ENCODE measurements around the gene GNG13. TPM values are rescaled to one million over a fixed set of nuclear protein-coding genes. Genes with fewer than 3 reads are reported as not detected.

GNG13 gene
- total RNA-seq, 3 donors from 2014 or later (not counting 1 experiment from before 2014, with no cell fraction given): not detected

GRCh38 chr16:801584-802363 is 1.2 kb upstream of the GNG13 start:
- H3K27me3 ChIP-seq (ENCODE audit: control insufficient read depth, insufficient read depth, low read length): peaks cover 13% of the 10 kb centered on the region
- H3K9me3 ChIP-seq (ENCODE audit: control insufficient read depth, insufficient read depth, low read length): no peaks in the 10 kb centered on the region
- DNase-seq (no peak), ATAC-seq (no peak)
- H3K27ac ChIP-seq (ENCODE audit: low read length): no peak overlapping the region
- no peak overlapping the region for H3K4me3 ChIP-seq (ENCODE audit: low read length)
- peaks cover 6% of the 10 kb centered on the region for H3K4me1 ChIP-seq (ENCODE audit: control insufficient read depth, insufficient read depth, low read length)
- H3K27me3 Mint-ChIP-seq (ENCODE audit: low read depth in 2 of 2): peaks cover 0 to 3% of the 10 kb centered on the region in 2 donors
- WGBS (ENCODE audit: insufficient coverage): 68% methylated on average over 22 of the region's 22 CpGs
- H3K4me1 Mint-ChIP-seq: no peaks in the 10 kb centered on the region
- no peak overlapping the region for H3K27ac Mint-ChIP-seq
- TF ChIP-seq, protein P1, sequence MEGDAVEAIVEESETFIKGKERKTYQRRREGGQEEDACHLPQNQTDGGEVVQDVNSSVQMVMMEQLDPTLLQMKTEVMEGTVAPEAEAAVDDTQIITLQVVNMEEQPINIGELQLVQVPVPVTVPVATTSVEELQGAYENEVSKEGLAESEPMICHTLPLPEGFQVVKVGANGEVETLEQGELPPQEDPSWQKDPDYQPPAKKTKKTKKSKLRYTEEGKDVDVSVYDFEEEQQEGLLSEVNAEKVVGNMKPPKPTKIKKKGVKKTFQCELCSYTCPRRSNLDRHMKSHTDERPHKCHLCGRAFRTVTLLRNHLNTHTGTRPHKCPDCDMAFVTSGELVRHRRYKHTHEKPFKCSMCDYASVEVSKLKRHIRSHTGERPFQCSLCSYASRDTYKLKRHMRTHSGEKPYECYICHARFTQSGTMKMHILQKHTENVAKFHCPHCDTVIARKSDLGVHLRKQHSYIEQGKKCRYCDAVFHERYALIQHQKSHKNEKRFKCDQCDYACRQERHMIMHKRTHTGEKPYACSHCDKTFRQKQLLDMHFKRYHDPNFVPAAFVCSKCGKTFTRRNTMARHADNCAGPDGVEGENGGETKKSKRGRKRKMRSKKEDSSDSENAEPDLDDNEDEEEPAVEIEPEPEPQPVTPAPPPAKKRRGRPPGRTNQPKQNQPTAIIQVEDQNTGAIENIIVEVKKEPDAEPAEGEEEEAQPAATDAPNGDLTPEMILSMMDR (IDR thresholded peaks at IDR 0.05): no peak
- no peak overlapping the region for H3K4me3 Mint-ChIP-seq
- H3K9me3 Mint-ChIP-seq: no peaks in the 10 kb centered on the region
- H3K36me3 ChIP-seq (ENCODE audit: control insufficient read depth, insufficient read depth, low read length): no peaks in the 10 kb centered on the region
- intact Hi-C loops (cut with micrococcal nuclease): no loop called here
- H3K36me3 Mint-ChIP-seq: no peaks in the 10 kb centered on the region

DNA sequence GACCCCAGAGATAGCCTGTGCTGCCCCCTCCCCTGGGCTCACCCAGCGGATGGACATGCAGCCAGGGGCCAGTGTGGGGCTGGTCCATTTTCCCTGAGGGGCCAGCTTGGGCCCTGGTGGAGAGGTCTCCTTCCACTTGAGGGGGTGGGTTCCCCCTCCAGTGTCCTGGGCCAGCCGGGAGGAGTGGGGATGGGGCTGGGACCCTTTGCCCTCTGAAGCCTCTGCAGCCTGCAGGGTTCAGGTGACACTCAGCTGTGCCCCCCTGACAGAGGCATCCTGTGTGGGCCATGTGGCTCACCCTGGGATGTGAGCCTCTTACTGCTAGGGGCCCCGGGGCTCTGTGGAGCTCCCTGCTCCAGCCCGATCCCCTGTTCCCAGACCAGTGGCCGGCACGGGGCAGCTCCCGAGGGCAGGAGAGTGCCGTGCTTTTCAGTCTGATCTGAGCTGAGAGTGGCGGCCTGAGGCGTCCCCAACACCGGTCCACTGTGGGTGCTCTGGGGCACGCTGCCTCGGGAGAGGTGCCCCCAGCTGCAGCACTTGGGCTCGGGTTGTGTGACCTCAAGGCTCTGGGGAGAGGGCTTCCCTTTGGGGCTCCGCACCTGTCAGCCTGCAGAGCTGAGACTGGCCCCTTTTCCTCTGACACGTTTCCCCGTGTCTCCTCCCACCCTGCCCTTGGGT is 439 bp upstream of the GNG13 start:
- no peaks in the 10 kb centered on the region for H3K4me1 Mint-ChIP-seq
- Histone ChIP-seq H3K9me3 (ENCODE audit: control insufficient read depth, insufficient read depth, low read length) (no peaks in the 10 kb centered on the region), H3K27me3 (ENCODE audit: control insufficient read depth, insufficient read depth, low read length) (peaks cover 13% of the 10 kb centered on the region), H3K4me1 (ENCODE audit: control insufficient read depth, insufficient read depth, low read length) (no peaks in the 10 kb centered on the region), H3K4me3 (ENCODE audit: low read length) (no peak overlapping the region), H3K36me3 (ENCODE audit: control insufficient read depth, insufficient read depth, low read length) (no peaks in the 10 kb centered on the region), H3K27ac (ENCODE audit: low read length) (no peak overlapping the region)
- H3K36me3 Mint-ChIP-seq: no peaks in the 10 kb centered on the region
- peaks cover 0 to 3% of the 10 kb centered on the region in 2 donors for H3K27me3 Mint-ChIP-seq (ENCODE audit: low read depth in 2 of 2)
- H3K27ac Mint-ChIP-seq: no peak overlapping the region
- no peaks in the 10 kb centered on the region for H3K9me3 Mint-ChIP-seq
- 13% methylated on average over 17 of the region's 17 CpGs for WGBS (ENCODE audit: insufficient coverage)
- no peak for ATAC-seq
- DNase-seq: no peak
- H3K4me3 Mint-ChIP-seq: no peak overlapping the region
- intact Hi-C loops (cut with micrococcal nuclease): no loop called here
- TF ChIP-seq, protein P1 (IDR thresholded peaks at IDR 0.05): no peak

GRCh38 chr16:799111-799947 is 1.2 kb downstream of the GNG13 start:
- ATAC-seq (no peak), DNase-seq (no peak)
- Mint-ChIP-seq H3K9me3 (no peaks in the 10 kb centered on the region), H3K4me1 (no peaks in the 10 kb centered on the region), H3K36me3 (no peaks in the 10 kb centered on the region), H3K27ac (no peak overlapping the region), H3K27me3 (ENCODE audit: low read depth in 2 of 2) (peaks cover 0 to 3% of the 10 kb centered on the region in 2 donors), H3K4me3 (no peak overlapping the region)
- Histone ChIP-seq H3K4me3 (ENCODE audit: low read length) (no peak overlapping the region), H3K27me3 (ENCODE audit: control insufficient read depth, insufficient read depth, low read length) (peaks cover 13% of the 10 kb centered on the region), H3K4me1 (ENCODE audit: control insufficient read depth, insufficient read depth, low read length) (no peaks in the 10 kb centered on the region), H3K9me3 (ENCODE audit: control insufficient read depth, insufficient read depth, low read length) (no peaks in the 10 kb centered on the region), H3K27ac (ENCODE audit: low read length) (no peak overlapping the region), H3K36me3 (ENCODE audit: control insufficient read depth, insufficient read depth, low read length) (no peaks in the 10 kb centered on the region)
- TF ChIP-seq, protein P1 (IDR thresholded peaks at IDR 0.05): no peak
- WGBS (ENCODE audit: insufficient coverage): 59% methylated on average over 22 of the region's 22 CpGs
- intact Hi-C loops (cut with micrococcal nuclease): no loop called here
